LNCaP clone FGC (cell line): ENCODE data around the gene CPNE6.

Experiments used
- DNase-seq: peaks from one replicate; pipeline ENCODE4 v3.0.0-alpha.2; 2011; ENCODE audit warnings: low read depth
- H3K4me3 ChIP-seq: 2 replicates; pipeline ENCODE4 v1.5.1; 2011; ENCODE audit warnings: mild to moderate bottlenecking, low read depth, low read length, control low read depth
- TF ChIP-seq, protein P1 (sequence below): IDR thresholded peaks from 2 replicates; pipeline ENCODE4 v1.5.1; 2012; ENCODE audit warnings: mild to moderate bottlenecking; ENCODE audit not compliant: control insufficient read depth, insufficient read depth; ENCODE audit errors: extremely low read depth

The CPNE6 gene

DNA sequence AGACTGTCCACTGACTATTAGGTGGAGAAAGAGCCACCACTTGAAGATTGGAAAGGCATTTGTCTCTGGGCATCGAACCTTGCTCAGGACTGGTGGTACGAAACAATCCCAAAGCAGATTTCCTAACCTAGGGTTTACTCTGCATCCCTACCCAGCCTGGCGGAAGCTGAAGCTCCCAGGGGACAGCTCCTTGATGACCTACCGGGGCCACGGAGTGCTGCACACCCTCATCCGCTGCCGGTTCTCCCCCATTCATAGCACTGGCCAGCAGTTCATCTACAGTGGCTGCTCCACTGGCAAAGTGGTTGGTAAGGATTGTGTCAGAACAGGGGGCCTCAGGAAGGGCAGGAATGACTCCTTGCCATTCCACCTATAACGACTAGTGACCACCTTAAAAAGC, 49.8 kb downstream of the CPNE6 start:
- DNase-seq, result no peak
- TF ChIP-seq, protein P1, sequence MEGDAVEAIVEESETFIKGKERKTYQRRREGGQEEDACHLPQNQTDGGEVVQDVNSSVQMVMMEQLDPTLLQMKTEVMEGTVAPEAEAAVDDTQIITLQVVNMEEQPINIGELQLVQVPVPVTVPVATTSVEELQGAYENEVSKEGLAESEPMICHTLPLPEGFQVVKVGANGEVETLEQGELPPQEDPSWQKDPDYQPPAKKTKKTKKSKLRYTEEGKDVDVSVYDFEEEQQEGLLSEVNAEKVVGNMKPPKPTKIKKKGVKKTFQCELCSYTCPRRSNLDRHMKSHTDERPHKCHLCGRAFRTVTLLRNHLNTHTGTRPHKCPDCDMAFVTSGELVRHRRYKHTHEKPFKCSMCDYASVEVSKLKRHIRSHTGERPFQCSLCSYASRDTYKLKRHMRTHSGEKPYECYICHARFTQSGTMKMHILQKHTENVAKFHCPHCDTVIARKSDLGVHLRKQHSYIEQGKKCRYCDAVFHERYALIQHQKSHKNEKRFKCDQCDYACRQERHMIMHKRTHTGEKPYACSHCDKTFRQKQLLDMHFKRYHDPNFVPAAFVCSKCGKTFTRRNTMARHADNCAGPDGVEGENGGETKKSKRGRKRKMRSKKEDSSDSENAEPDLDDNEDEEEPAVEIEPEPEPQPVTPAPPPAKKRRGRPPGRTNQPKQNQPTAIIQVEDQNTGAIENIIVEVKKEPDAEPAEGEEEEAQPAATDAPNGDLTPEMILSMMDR, result no peak
- no peak overlapping the region for H3K4me3 ChIP-seq

DNA sequence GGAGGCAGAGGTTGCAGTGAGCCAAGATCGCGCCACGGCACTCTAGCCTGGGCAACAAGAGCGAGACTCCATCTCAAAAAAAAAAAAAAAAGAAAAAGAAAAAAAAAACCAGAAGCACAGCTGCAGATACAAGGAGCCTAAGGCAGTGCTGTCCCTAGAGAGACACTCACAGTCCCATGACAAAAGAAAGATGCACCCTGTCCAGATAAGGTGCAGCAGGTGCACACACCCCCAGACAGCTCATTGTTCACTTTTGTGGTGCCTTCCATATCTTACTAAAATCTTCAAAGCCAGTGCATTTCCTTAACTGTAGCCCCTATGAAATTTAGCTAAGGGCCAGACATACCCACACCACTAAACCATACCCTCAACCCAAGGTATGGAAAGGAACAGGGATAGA, 51.1 kb downstream of the CPNE6 start:
- no peak overlapping the region for H3K4me3 ChIP-seq
- TF ChIP-seq, protein P1, result no peak
- DNase-seq, result no peak

DNA sequence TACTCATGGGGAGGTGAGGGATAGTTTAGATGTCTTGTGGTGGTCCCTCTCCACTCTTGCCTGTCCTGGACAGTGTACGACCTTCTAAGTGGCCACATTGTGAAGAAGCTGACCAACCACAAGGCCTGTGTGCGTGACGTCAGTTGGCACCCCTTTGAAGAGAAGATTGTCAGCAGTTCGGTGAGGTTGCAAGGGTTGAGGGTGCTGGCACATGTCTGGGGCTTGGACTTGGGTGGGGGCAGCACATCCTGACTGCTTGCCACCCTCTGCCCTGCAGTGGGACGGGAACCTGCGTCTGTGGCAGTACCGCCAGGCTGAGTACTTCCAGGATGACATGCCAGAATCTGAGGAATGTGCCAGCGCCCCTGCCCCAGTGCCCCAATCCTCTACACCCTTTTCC, 51.5 kb downstream of the CPNE6 start:
- H3K4me3 ChIP-seq, result no peak overlapping the region
- TF ChIP-seq, protein P1, result no peak
- DNase-seq, result no peak

DNA sequence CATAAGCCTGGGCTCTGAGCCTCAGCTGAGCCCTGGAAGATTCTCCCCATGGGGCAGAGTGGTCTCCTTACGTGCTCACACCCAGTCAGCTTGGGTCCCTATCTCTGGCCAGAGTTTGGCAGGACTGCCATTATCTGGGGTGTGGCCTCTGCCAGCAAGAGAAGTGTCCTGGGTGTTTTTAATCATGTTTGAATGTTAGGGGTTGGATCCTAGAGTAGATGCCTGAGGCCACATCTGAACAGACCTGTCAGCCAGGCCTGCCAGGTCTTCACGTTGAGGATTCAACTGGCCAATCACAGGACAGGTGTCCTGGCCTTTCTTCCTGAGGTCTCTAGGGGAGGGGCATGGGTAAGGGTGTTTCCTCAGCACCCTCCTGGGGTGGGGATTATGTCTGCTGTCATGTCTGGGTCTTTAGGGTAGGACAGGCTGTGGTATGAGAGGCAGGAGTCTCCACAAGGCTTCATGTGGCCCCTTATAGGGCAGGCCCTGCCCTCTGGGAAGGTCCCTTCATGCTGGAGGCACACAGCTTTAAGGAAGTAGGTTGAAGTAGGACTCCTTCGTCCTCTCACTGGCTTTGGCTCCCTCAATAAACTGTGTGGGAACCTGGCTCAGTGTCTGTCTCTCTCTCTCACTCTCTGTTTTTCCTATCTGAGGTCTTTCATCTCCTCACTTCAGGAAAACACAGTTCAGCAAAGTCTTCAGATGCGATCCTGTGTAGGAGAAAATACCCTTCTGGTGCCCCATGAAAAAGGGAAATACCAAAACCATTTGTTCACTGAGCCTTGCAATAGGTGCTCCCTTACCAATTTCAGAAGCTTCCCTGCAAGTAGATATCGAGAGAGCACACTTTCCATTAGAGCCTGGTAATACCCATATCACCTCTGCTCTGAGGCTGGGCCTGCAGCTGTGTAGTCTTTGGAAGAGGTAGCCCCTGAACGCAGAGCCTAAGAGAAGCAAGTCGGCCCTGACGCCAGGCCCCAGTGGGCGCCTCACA, 52.4 kb downstream of the CPNE6 start:
- no peak overlapping the region for H3K4me3 ChIP-seq
- TF ChIP-seq, protein P1, result no peak
- DNase-seq, result no peak

DNA sequence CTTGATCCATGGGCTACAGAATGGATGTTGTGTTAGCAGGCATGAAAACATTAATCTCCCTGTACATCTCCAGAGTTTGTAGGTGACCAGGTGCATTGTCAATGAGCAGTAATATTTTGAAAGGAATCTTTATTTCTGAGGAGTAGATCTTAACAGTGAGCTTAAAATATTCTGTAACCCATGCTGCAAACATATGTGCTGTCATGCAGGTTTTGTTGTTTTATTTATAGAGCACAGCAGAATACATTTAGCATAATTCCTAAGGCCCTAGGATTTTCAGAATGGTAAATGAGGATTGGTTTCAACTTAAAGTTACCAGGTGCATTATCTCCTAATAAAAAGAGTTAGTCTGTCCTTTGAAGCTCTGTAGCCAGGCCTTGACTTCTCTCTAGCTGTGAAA, 55.6 kb downstream of the CPNE6 start:
- TF ChIP-seq, protein P1, result no peak
- no peak for DNase-seq
- H3K4me3 ChIP-seq, result no peak overlapping the region

DNA sequence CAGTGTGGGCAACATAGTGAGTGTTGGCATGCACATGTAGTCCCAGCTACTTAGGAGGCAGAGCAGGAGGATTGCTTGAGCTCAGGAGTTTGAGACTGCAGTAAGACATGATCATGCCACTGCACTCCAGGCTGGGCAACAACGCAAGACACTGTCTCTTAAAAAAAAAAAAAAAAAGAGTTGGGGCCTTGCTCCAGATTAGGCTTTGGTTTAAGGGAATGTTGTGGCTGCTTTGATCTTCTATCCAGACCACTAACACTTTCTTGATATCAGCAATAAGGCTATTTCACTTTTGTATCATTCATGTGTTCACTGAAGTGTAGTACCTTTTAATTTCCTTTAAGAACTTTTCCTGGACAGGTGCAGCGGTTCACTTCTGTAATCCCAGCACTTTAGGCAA, 56.3 kb downstream of the CPNE6 start:
- TF ChIP-seq, protein P1, result no peak
- no peak overlapping the region for H3K4me3 ChIP-seq
- DNase-seq, result no peak
